ENCODE data around the gene CBX5. TPM values are rescaled to one million over a fixed set of nuclear protein-coding genes. Genes with fewer than 3 reads are reported as not detected.
A peak's percentile ranks its signal among the peaks of the same experiment; 100 is the strongest.

The CBX5 gene
- total RNA-seq, 1 experiment from 2014 or later = 85.5 TPM

DNA sequence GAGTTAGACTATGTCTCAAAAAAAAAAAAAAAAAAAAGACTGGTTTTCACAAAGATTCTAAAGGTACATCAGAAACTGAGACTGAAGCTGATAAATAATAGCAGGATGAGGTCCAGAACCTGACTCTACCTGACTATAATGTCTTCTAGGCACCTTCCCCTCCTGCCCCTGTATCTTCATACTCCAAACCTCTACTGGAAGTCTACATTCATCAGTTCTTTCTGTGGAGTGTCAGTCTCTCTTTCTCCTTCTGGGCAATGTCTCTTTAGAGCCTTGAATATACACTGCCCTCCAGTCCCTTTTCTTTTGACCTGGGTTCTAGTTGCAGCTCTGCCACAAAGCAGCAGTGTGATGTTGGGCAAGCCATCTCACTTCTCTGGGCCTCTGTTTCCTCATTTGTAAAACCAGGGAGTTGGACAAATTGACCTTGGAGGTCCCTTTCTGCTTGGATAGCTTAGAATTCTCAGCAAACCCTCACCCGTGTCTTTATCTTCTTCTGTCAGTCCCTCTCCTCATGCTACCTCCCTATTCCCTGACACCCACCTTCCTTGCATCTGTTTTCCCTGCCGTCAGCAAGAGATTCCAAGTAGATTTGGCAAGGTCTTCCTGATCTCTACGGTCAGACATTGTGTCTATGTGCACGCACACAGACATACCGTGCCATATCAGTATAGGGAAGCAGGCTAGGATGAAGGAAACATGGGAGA lies 16.6 kb upstream of the CBX5 start:
- peaks cover 17% of the 10 kb centered on the region for H3K4me1 ChIP-seq
- no peak for TF ChIP-seq CTCF (IDR thresholded peaks at IDR 0.05; ENCODE audit: insufficient read depth in 1 of 2, low read depth in 1 of 2, low read length in 1 of 2, severe bottlenecking in 1 of 2, unreplicated experiment in 1 of 2)
- H3K36me3 Mint-ChIP-seq (ENCODE audit: insufficient read depth, unreplicated experiment) = no peaks in the 10 kb centered on the region
- ChIA-PET POLR2A (interaction anchor here (0.6 to 1.3 kb wide), 2 partner anchors 17 to 68 kb away, joined by 3 to 13 read pairs; no protein-coding TSS in a partner anchor), CTCF (no interaction called here)
- no peaks in the 10 kb centered on the region for H3K9me3 Mint-ChIP-seq (ENCODE audit: unreplicated experiment)
- intact Hi-C loops (cut with micrococcal nuclease; ENCODE audit: unreplicated experiment) = no loop called here
- no peak for DNase-seq
- H3K27me3 Mint-ChIP-seq (ENCODE audit: insufficient read depth, unreplicated experiment) = no peaks in the 10 kb centered on the region
- no peaks in the 10 kb centered on the region for H3K9me3 ChIP-seq
- no TSS peak for BruUV-seq (replicated peaks)
- no peaks in the 10 kb centered on the region for H3K27me3 ChIP-seq (replicated peaks; ENCODE audit: control insufficient read depth, insufficient read depth, low read length)
- H3K4me3 Mint-ChIP-seq (ENCODE audit: unreplicated experiment) = no peak overlapping the region
- no peak overlapping the region for H3K4me3 ChIP-seq (ENCODE audit: low read depth, low read length)
- no peak overlapping the region for H3K27ac Mint-ChIP-seq (ENCODE audit: unreplicated experiment)
- H3K36me3 ChIP-seq (ENCODE audit: control insufficient read depth, insufficient read depth, low read length) = no peaks in the 10 kb centered on the region; the same call in 1 of the 2 replicates
- peaks cover 17% of the 10 kb centered on the region for H3K4me1 Mint-ChIP-seq (ENCODE audit: low read depth, unreplicated experiment)

- Mint-ChIP-seq H3K36me3 (ENCODE audit: insufficient read depth, unreplicated experiment) (peaks cover 2% of the 10 kb centered on the region), H3K4me1 (ENCODE audit: low read depth, unreplicated experiment) (peaks cover 13% of the 10 kb centered on the region), H3K9me3 (ENCODE audit: unreplicated experiment) (no peaks in the 10 kb centered on the region), H3K27ac (ENCODE audit: unreplicated experiment) (no peak overlapping the region), H3K4me3 (ENCODE audit: unreplicated experiment) (no peak overlapping the region), H3K27me3 (ENCODE audit: insufficient read depth, unreplicated experiment) (no peaks in the 10 kb centered on the region)
- Histone ChIP-seq H3K4me3 (ENCODE audit: low read depth, low read length) (no peak overlapping the region), H3K4me1 (peaks cover 14% of the 10 kb centered on the region), H3K27me3 (replicated peaks; ENCODE audit: control insufficient read depth, insufficient read depth, low read length) (no peaks in the 10 kb centered on the region), H3K36me3 (ENCODE audit: control insufficient read depth, insufficient read depth, low read length) (no peaks in the 10 kb centered on the region; the same call in 1 of the 2 replicates), H3K9me3 (no peaks in the 10 kb centered on the region)
- CTCF ChIA-PET = interaction anchor here (5.2 kb wide), 1 partner anchor 30 kb away, joined by 56 read pairs; the partner anchor contains the start of gene COPZ1
- no peak for DNase-seq
- no TSS peak for BruUV-seq (replicated peaks)
- POLR2A ChIA-PET = interaction anchor here (1.3 kb wide), 1 partner anchor 16 kb away, joined by 13 read pairs; no protein-coding TSS in a partner anchor
- TF ChIP-seq CTCF (IDR thresholded peaks at IDR 0.05; ENCODE audit: insufficient read depth in 1 of 2, low read depth in 1 of 2, low read length in 1 of 2, severe bottlenecking in 1 of 2, unreplicated experiment in 1 of 2) = no peak
- intact Hi-C loops (cut with micrococcal nuclease; ENCODE audit: unreplicated experiment) = loop anchor here (1.0 kb wide), 2 partner anchors 29 to 66 kb away; no protein-coding TSS in a partner anchor
These were observed 15.1 kb upstream of the CBX5 start for GRCh38 chr12:54294953-54295566.

DNA sequence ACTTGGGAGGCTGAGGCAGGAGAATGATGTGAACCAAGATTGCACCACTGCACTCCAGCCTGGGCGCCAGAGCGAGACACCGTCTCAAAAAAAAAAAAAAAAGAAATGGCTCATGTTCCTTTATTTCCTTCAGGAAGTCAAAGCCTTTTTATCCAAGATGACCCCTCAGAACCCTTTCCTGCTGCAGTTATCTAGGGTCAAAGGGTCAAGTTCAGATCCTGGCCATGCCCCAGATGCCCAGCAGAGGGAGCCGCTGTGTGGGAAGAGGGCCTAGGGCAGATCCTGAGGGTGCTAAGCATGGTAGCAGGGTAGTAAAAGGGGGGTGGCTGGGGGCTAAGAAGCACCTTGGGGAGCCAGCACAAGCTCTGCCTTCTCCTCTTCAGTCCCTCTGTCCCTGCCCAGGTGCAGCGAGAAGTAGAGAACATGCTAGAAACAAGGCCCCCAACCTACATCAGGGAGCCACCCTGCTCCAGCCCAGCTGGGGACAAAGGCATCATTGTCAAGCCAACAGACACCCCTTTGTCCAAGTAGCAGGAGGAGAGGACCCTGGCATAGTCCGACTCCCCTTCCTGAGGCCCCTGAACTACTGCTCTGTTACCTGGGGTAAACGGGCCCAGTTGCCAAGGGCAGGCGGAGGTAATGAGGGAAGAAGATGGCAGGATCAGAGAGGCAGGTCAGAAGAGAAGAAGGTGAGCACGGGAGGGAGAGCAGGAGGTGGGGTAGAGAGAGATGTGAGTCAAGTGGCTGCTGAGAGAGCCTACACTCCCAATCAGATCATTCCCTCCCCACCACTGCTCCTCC lies 14.4 kb upstream of the CBX5 start:
- POLR2A ChIA-PET = no interaction called here
- Mint-ChIP-seq H3K36me3 (ENCODE audit: insufficient read depth, unreplicated experiment) (peaks cover 9% of the 10 kb centered on the region), H3K9me3 (ENCODE audit: unreplicated experiment) (no peaks in the 10 kb centered on the region), H3K4me1 (ENCODE audit: low read depth, unreplicated experiment) (peaks cover 6% of the 10 kb centered on the region), H3K27me3 (ENCODE audit: insufficient read depth, unreplicated experiment) (no peaks in the 10 kb centered on the region), H3K4me3 (ENCODE audit: unreplicated experiment) (no peak overlapping the region), H3K27ac (ENCODE audit: unreplicated experiment) (no peak overlapping the region)
- DNase-seq = peak; percentile 65 to 78
- Histone ChIP-seq H3K4me3 (ENCODE audit: low read depth, low read length) (no peak overlapping the region), H3K9me3 (no peaks in the 10 kb centered on the region), H3K36me3 (ENCODE audit: control insufficient read depth, insufficient read depth, low read length) (no peaks in the 10 kb centered on the region; the same call in 1 of the 2 replicates), H3K4me1 (0 out of 2 replicates have a peak, but pooled peaks cover 7% of the 10 kb centered on the region), H3K27me3 (replicated peaks; ENCODE audit: control insufficient read depth, insufficient read depth, low read length) (no peaks in the 10 kb centered on the region)
- CTCF ChIA-PET = interaction anchor here (1.3 to 5.2 kb wide), 2 partner anchors 28 to 30 kb away, joined by 3 to 56 read pairs; partner anchors contain the start of gene COPZ1
- peak; percentile 83 to 88 for TF ChIP-seq CTCF (IDR thresholded peaks at IDR 0.05; ENCODE audit: insufficient read depth in 1 of 2, low read depth in 1 of 2, low read length in 1 of 2, severe bottlenecking in 1 of 2, unreplicated experiment in 1 of 2)
- BruUV-seq (replicated peaks) = no TSS peak
- intact Hi-C loops (cut with micrococcal nuclease; ENCODE audit: unreplicated experiment) = loop anchor here (1.0 kb wide), 2 partner anchors 30 to 67 kb away; no protein-coding TSS in a partner anchor
